SU-DHL-6 (cell line): Measurements from ENCODE around the gene SEPHS2.

Source experiments
- H2AFZ ChIP-seq: fragments of 200-600 bp; sonication (generic); 2 replicates; pipeline ENCODE4 v1.6.1; 2014; ENCODE audit warnings: low read depth, mild to moderate bottlenecking, moderate library complexity, mixed read lengths, antibody characterized with exemption, low read length; ENCODE audit not compliant: severe bottlenecking
- H3F3A ChIP-seq: fragments of 200-600 bp; shearing (Covaris generic); 2 replicates; pipeline ENCODE4 v1.6.0; 2016; ENCODE audit warnings: antibody characterized with exemption, mild to moderate bottlenecking; ENCODE audit not compliant: insufficient read depth
- H3K27ac ChIP-seq: fragments of 200-600 bp; sonication (generic); 2 replicates; pipeline ENCODE4 v1.5.1; 2016; ENCODE audit warnings: low read depth, mild to moderate bottlenecking, low read length, moderate library complexity, mixed read lengths
- H3K27me3 ChIP-seq: fragments of 200-600 bp; sonication (generic), shearing (Covaris generic); 2 replicates; pipeline ENCODE4 v1.6.0; 2014; ENCODE audit warnings: mild to moderate bottlenecking, low read length
- H3K36me3 ChIP-seq: fragments of 200-600 bp; sonication (generic); 2 replicates; pipeline ENCODE4 v1.6.1; 2014; ENCODE audit warnings: mild to moderate bottlenecking, low read length, mixed read lengths
- H3K4me2 ChIP-seq: fragments of 300-600, 200-600 bp; shearing (Covaris generic), sonication (generic); 2 replicates; pipeline ENCODE4 v1.6.0; 2014; ENCODE audit warnings: low read length, low read depth, mild to moderate bottlenecking; ENCODE audit not compliant: poor library complexity, severe bottlenecking
- H3K4me3 ChIP-seq: fragments of 200-600 bp; sonication (generic); 2 replicates; pipeline ENCODE4 v1.5.1; 2014; ENCODE audit warnings: antibody characterized with exemption, low read length, mild to moderate bottlenecking, mixed read lengths; ENCODE audit not compliant: insufficient read depth, poor library complexity, severe bottlenecking
- H3K79me2 ChIP-seq: fragments of 200-600 bp; sonication (generic); 2 replicates; pipeline ENCODE4 v1.6.1; 2014; ENCODE audit warnings: mild to moderate bottlenecking, low read length, moderate library complexity; ENCODE audit not compliant: insufficient read depth
- H3K9ac ChIP-seq: fragments of 200-600 bp; sonication (generic); 2 replicates; pipeline ENCODE4 v1.7.0; 2014; ENCODE audit warnings: mild to moderate bottlenecking, low read length
- H3K9me2 ChIP-seq: fragments of 200-600 bp; sonication (generic); replicated peaks from 2 replicates; pipeline ENCODE4 v1.6.1; 2014; ENCODE audit warnings: low read length; ENCODE audit not compliant: insufficient read depth
- H3K9me3 ChIP-seq: fragments of 200-600 bp; sonication (generic); 2 replicates; pipeline ENCODE4 v1.6.1; 2014; ENCODE audit warnings: low read length, mixed read lengths; ENCODE audit not compliant: insufficient read depth
- H4K20me1 ChIP-seq: fragments of 200-600 bp; sonication (generic); 2 replicates; pipeline ENCODE4 v1.6.1; 2014; ENCODE audit warnings: low read depth, mild to moderate bottlenecking, antibody characterized with exemption, low read length, moderate library complexity, mixed read lengths
- CTCF ChIP-seq: fragments of 200-600 bp; sonication (generic); IDR thresholded peaks from one replicate; pipeline ENCODE4 v1.5.1; 2017; ENCODE audit warnings: antibody characterized with exemption, mild to moderate bottlenecking, low read length, moderate library complexity; ENCODE audit not compliant: insufficient read depth, poor library complexity, severe bottlenecking
- EZH2phosphoT487 ChIP-seq: fragments of 200-600 bp; sonication (generic), shearing (Covaris generic); conservative IDR thresholded peaks from 2 replicates; pipeline ENCODE4 v1.6.1; 2018; ENCODE audit warnings: mild to moderate bottlenecking, antibody characterized with exemption, low read length, moderate library complexity, mixed read lengths

Gene SEPHS2

GRCh38 chr16:30437511-30438046 is 8.1 kb downstream of the SEPHS2 start:
- no peak overlapping the region for H3K27ac ChIP-seq
- TF ChIP-seq EZH2phosphoT487 = no peak
- TF ChIP-seq CTCF = no peak
- no peaks in the 10 kb centered on the region for H3K36me3 ChIP-seq
- H3F3A ChIP-seq = peaks cover 23% of the 10 kb centered on the region; the same call in 1 of the 2 replicates
- no peak overlapping the region for H3K9ac ChIP-seq
- H4K20me1 ChIP-seq = no peaks in the 10 kb centered on the region
- no peak overlapping the region for H3K4me2 ChIP-seq
- no peaks in the 10 kb centered on the region for H3K9me3 ChIP-seq
- H3K27me3 ChIP-seq = no peaks in the 10 kb centered on the region
- H3K9me2 ChIP-seq = no peaks in the 10 kb centered on the region
- H2AFZ ChIP-seq = no peak overlapping the region
- H3K4me3 ChIP-seq = no peak overlapping the region
- no peaks in the 10 kb centered on the region for H3K79me2 ChIP-seq

- Histone ChIP-seq H3F3A (0 out of 2 replicates have a peak, but pooled peaks cover under 1% of the 10 kb centered on the region), H3K27ac (no peak overlapping the region), H3K36me3 (no peaks in the 10 kb centered on the region), H4K20me1 (no peaks in the 10 kb centered on the region), H3K9ac (no peak overlapping the region), H3K4me3 (no peak overlapping the region), H3K9me2 (no peaks in the 10 kb centered on the region), H3K4me2 (no peak overlapping the region), H3K9me3 (no peaks in the 10 kb centered on the region), H2AFZ (no peak overlapping the region), H3K27me3 (no peaks in the 10 kb centered on the region), H3K79me2 (no peaks in the 10 kb centered on the region; the same call in 1 of the 2 replicates)
- TF ChIP-seq CTCF = no peak
Measured at GRCh38 chr16:30434852-30435251, 10.8 kb downstream of the SEPHS2 start.

- Histone ChIP-seq H3K79me2 (peaks cover 32% of the 10 kb centered on the region), H3K4me3 (no peak overlapping the region), H4K20me1 (no peaks in the 10 kb centered on the region; the same call in 1 of the 2 replicates), H3K9me3 (no peaks in the 10 kb centered on the region), H3K27ac (peak overlapping the region; percentile 63), H3K27me3 (no peaks in the 10 kb centered on the region), H3K9me2 (no peaks in the 10 kb centered on the region), H2AFZ (peak overlapping the region; percentile 77), H3K9ac (peak overlapping the region; percentile 41), H3K4me2 (peak overlapping the region; percentile 32), H3K36me3 (peaks cover 9% of the 10 kb centered on the region), H3F3A (no peaks in the 10 kb centered on the region)
- TF ChIP-seq EZH2phosphoT487 = no peak
- peak; percentile 7 for TF ChIP-seq CTCF
Measured at GRCh38 chr16:30430428-30430970, 15.2 kb downstream of the SEPHS2 start.
